Right cardiac atrium (tissue), 5 donors: ENCODE data around the gene TMEM31. TPM values are rescaled to one million over a fixed set of nuclear protein-coding genes. Genes with fewer than 3 reads are reported as not detected.

Experiments used
- ATAC-seq, 2 donors: fragments of 200-7000 bp; cut with Tn5 transposase; one replicate each; pipeline versions ENCODE4 v1.8.0 to v1.9.1; 2020; ENCODE audit warnings: moderate library complexity in 2 of 2, mild to moderate bottlenecking in 1 of 2
- DNase-seq, 3 donors: peaks; one replicate each; pipeline ENCODE4 v3.0.0-alpha.2; 2020
- H3K27ac ChIP-seq: one replicate; pipeline ENCODE4 v1.5.1; 2013; ENCODE audit warnings: mild to moderate bottlenecking, low read length, control low read depth, moderate library complexity
- H3K27me3 ChIP-seq: one replicate; pipeline ENCODE4 v1.6.1; 2013; ENCODE audit not compliant: control insufficient read depth, insufficient read depth
- H3K4me1 ChIP-seq: one replicate; pipeline ENCODE4 v1.6.1; 2013; ENCODE audit warnings: low read length; ENCODE audit not compliant: control insufficient read depth, insufficient read depth
- H3K4me3 ChIP-seq: one replicate; pipeline ENCODE4 v1.5.1; 2013; ENCODE audit warnings: low read length, control low read depth
- H3K9me3 ChIP-seq: one replicate; pipeline ENCODE4 v1.6.1; 2013; ENCODE audit warnings: low read length; ENCODE audit not compliant: control insufficient read depth
- WGBS: extraction: QIAGEN DNeasy Blood & Tissue Kit; methylation state at CpG from one replicate; pipeline ENCODE4 v1.1.7; 2013; 5-methylcytosine and 5-hydroxymethylcytosine counted together
- intact Hi-C, 4 donors: fragments of 100-400 bp; cut with DNase I; formaldehyde crosslinking; loops; one replicate each; pipeline versions ENCODE4 v1.11.0 to v1.14.0; 2022 to 2023
- long read RNA-seq, 4 donors: library from polyadenylated mRNA; unstranded; transcript quantifications; one replicate each; pipeline ENCODE4 v2.0.0, GENCODE V29; 2020 to 2021
- polyA plus RNA-seq: library from polyadenylated mRNA; stranded (reverse); fragments of 200-250 nt; gene quantifications from one replicate; pipeline ENCODE4 v1.2.3, GENCODE V29; 2013
- total RNA-seq, 4 donors: library from RNA; stranded (reverse); fragmentation: NEBNext Ultra II Directional; extraction: Animal tissue kit (Norgen Biotek cat#: 25700); gene quantifications; one replicate each; pipeline ENCODE4 v1.2.1, GENCODE V29; 2021
- donor health status: healthy with polysubstance abuse.
- donor health status: DM: no; HTN: yes; CAD: no.
- donor health status: DM: no; HTN: no; CAD: no.
- donor health status: DM: no; HTN: yes; CAD: no; lungs with severe emphysema.
- donor health status: DM: yes; HTN: yes; CAD: no.

The TMEM31 gene, protein sequence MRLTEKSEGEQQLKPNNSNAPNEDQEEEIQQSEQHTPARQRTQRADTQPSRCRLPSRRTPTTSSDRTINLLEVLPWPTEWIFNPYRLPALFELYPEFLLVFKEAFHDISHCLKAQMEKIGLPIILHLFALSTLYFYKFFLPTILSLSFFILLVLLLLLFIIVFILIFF
- total RNA-seq (under 1 TPM in 1 of 4 donors, not detected in 3; 0.34 TPM), polyA plus RNA-seq (not detected)
- long read RNA-seq, donor 1: 0 reads
- long read RNA-seq, donor 2: 0 reads
- long read RNA-seq, donor 3: 0 reads
- long read RNA-seq, donor 4: 0 reads

DNA sequence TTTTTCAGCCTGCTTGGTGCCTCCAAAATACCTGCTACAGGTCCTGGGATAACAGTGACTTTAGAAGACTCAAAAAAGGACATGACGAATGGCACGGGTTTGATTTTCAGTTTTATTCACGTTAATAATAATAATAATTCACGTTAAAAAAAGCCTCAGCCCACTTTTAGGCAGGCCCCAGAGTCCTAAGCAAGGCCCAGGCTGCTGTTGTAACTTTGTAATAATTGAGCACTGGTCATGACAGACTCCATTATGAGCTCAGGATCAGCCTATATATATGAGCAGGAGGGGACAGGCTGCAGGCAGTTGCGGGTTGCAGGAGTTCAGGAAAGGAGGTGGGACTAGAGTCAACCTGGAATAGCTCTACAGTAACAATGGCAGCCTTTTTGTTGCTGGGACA lies at the start of gene TMEM31:
TMEM31 (plus strand) TSS at position 301 of the 400 bp plus-strand sequence. CDS start 1,350 bp downstream, outside the sequence.
- no peak for DNase-seq
- H3K4me3 ChIP-seq: no peak within 1 kb of the TSS
- no peaks in the 10 kb centered on the region for H3K27me3 ChIP-seq
- intact Hi-C loops: loop anchor here in 1 of 4 donors (10.0 kb wide), 1 partner anchor 104 kb away; no protein-coding TSS in a partner anchor
- WGBS: 92% methylated on average over 5 of the region's 5 CpGs
- no peaks in the 10 kb centered on the region for H3K9me3 ChIP-seq
- no peaks in the 10 kb centered on the region for H3K4me1 ChIP-seq
- H3K27ac ChIP-seq: no peak within 1 kb of the TSS
- ATAC-seq: no peak

DNA sequence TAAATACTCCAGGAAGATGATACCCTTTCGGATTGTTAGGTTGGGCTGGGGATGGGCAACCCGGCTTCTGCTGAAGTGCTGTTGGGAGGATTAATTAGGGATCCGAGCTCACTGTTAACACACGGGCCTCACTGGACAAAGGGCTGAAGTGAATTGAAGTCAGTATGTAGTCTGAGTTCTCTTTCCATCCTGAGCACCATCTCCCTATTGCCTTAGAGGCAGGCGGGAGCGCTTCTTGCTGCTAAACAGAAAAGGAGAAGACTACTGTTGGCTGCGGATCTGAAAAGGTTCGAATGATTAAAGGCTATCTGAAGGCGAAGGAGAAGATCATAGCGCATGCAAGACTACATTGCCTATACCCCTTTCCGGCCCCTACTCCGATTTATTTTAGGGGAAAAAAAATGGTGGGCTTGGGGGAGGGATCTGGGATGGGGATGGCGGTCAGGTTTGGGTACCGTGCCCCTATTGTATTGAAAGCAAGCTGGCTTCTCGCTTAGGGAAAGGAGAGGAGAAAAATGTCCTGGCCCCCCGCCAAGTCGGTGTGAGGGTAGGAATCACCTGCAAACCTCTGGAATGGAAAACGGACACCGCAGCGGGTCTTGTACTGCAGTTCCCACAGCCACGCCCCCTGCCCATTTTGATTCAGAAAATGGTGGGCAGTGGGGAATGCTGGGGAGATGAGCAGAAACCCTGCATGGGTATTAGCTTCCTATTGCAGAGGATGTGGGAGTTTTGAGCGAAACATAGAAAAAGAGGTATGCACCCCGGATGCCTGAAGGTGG lies 46.5 kb upstream of the TMEM31 start:
- DNase-seq: no peak
- no peak for ATAC-seq
- intact Hi-C loops: no loop called here
- 12% methylated on average over 23 of the region's 23 CpGs for WGBS
- Histone ChIP-seq H3K4me1 (no peaks in the 10 kb centered on the region), H3K27ac (no peak overlapping the region), H3K27me3 (no peaks in the 10 kb centered on the region), H3K4me3 (no peak overlapping the region), H3K9me3 (no peaks in the 10 kb centered on the region)

DNA sequence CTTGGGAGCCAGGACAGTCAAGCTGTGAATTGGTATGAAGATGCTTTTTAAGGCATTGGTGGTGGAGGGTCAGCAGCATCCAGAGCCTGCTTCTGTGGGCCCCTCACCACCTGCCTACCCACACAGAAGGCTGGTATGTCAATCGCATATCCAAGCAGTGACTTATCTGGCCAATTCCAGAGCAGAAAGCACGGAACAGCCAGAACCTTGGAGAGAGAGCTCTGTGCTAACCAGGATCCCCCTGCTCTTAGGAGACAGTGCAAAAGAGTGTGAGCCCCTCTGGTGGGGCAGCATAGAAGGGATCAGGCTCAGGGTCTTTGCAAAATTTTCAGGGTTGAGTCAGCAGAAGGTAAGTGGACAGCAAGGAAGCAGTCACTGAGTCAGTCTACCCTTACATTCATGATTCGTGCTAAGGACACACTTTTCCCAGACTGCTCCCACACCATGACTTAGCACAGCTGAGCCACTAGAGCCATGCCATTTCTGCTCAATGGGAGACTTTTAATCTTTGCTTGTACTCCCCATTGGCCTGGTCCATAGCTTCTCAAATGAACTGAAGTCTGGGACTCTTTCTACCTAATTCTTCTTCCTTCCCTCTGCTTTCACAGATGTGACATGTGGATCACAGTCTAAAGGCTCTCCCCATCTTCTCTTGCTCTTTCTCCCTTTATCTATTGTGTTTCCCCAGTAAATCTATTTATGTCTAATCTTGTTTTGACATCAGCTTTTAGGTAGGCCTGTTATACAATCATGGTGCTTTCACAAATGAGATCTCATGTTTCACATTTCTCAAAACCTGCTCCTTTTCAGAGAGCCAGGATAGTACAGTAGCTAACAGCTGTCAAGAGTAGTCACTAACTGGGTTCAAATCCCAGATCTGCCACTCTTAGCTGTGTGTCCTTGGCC lies 44.3 kb upstream of the TMEM31 start:
- H3K4me3 ChIP-seq: no peak overlapping the region
- 91% methylated on average over 3 of the region's 3 CpGs for WGBS
- H3K27me3 ChIP-seq: no peaks in the 10 kb centered on the region
- no peak for DNase-seq
- intact Hi-C loops: no loop called here
- no peaks in the 10 kb centered on the region for H3K9me3 ChIP-seq
- ATAC-seq: no peak
- no peak overlapping the region for H3K27ac ChIP-seq
- H3K4me1 ChIP-seq: no peaks in the 10 kb centered on the region

DNA sequence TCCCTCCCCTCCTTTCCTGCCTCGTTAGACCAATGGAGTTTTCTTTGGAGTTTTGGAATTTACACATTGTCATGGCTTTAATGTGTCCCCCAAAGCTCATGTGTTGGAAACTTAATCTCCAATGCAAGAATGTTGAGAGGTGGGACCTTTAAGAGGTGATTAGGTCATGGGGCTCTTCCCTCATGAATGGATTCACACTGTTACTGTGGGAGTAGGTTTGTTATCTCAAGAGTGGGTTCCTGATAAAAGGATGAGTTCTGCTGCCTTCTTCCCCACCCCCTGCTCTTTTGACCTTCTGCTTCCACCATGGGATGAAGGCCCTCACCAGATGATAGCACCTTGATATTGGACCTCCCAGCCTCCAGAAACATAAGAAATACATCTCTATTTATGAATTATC lies 41.0 kb upstream of the TMEM31 start:
- 68% methylated on average over 1 of the region's 1 CpG for WGBS

DNA sequence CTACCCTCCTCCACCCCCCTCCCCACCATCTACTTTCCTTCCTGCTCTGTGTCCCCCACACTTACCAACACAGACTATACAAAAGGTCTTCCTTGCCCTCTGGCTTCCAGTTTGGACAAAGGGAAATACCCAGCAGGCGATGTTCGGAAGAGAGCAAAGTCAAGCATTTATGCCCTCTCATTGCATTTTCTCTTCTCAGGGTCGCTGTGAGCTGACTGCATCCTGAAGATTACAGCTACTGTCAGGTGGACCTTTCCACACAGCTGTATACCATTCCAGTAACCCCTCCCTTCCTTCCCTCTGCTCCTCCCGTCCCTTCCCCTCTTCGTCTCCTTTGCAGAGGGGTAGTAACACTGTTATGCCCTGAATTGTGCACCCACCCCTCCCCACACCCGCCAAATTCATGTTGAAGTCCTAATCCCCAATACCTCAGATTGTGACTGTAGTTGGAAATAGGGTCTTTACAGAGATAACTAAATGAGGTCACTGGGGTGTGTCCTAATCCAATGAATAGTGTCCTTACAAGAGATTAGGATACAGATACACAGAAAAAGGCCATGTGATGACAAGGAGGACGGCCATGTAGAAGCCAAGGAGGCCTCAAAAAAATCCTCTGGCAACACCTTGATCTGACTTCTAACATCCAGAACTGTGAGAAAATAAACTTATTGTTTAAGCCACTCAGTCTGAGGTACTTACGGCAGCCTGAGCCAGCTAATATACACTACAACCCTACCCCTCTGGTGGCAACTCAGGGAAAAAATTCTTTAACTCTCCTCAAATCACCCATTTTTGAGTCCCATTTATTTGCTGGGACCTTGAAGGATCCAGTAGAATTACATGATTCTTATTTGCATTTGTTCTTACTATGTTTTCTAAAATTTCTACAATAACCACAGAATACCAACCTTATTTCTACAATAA lies 35.9 kb upstream of the TMEM31 start:
- H3K4me3 ChIP-seq: no peak overlapping the region
- no peaks in the 10 kb centered on the region for H3K27me3 ChIP-seq
- WGBS: 70% methylated on average over 8 of the region's 8 CpGs
- H3K9me3 ChIP-seq: no peaks in the 10 kb centered on the region
- no peak overlapping the region for H3K27ac ChIP-seq
- no peaks in the 10 kb centered on the region for H3K4me1 ChIP-seq
- DNase-seq (no peak), ATAC-seq (peak in 1 of 2 donors; percentile 31)
- intact Hi-C loops: no loop called here

More for the DNA sequence above, 41.0 kb upstream of the TMEM31 start:
- ATAC-seq: no peak
- Histone ChIP-seq H3K9me3 (no peaks in the 10 kb centered on the region), H3K4me3 (no peak overlapping the region), H3K4me1 (no peaks in the 10 kb centered on the region), H3K27me3 (no peaks in the 10 kb centered on the region), H3K27ac (no peak overlapping the region)
- intact Hi-C loops: no loop called here
- DNase-seq: no peak

DNA sequence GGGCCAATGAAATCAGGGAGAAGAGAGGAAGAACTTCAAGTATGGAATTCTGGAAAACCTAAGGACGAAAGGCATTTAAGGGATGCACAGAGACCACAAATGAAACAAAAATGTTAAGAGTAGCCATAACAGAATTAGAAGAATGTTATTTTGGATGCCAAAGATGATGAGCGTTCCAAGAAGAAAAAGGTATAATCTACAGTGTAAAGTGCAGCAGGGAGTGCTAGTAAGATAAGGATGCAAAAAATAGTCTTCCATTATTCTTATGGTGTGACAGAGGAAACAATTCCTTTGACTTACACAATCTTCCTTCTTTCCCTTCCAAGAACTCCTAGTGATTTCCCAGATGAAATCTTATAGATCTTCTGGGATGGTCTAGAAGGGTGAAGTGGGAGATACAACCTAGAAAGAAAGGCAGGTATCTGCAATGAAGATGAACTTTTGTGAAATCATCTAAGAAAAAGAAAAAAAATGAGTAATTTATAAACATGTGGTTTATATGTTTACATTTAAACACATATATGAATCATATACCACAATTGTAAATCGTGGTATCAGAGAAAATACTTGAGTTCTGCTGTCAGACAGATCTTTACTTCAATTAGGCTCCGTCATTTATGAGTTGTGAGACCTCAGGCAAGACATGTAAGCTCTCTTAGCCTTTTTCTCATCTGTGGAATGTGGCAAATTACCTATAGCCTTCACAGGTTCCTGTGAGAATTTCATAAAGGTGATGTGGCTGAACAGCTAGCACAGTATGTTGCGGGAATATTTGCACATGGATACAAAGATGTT lies 32.3 kb upstream of the TMEM31 start:
- 79% methylated on average over 5 of the region's 5 CpGs for WGBS
- H3K27ac ChIP-seq: no peak overlapping the region
- H3K27me3 ChIP-seq: no peaks in the 10 kb centered on the region
- no peaks in the 10 kb centered on the region for H3K4me1 ChIP-seq
- ATAC-seq: no peak
- no peaks in the 10 kb centered on the region for H3K9me3 ChIP-seq
- H3K4me3 ChIP-seq: no peak overlapping the region
- intact Hi-C loops: no loop called here
- DNase-seq: no peak

DNA sequence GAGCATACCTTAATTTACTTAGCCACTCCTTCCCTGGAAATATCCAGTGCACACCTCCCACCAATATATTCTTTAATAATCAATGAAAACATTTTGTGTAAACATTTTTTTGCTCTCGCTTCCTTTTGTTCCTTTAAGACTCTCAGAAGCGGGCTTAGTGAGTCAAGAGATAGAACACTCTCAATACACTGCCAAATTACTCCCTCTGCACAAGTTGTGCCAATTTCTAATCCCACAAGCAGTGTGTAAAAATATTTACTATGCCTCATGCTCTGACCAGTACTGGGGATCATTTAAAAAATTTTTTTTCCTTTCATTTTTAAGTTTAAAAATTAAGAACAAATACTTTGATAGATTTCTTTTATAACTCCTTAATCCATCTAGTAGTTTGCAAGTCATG lies 29.3 kb upstream of the TMEM31 start:
- Histone ChIP-seq H3K27ac (no peak overlapping the region), H3K9me3 (no peaks in the 10 kb centered on the region), H3K4me1 (no peaks in the 10 kb centered on the region), H3K27me3 (no peaks in the 10 kb centered on the region), H3K4me3 (no peak overlapping the region)
- ATAC-seq (no peak), DNase-seq (no peak)
- intact Hi-C loops: loop anchor here in 1 of 4 donors (10.0 kb wide), 1 partner anchor 147 kb away; no protein-coding TSS in a partner anchor
- 50% methylated on average over 2 of the region's 2 CpGs for WGBS

DNA sequence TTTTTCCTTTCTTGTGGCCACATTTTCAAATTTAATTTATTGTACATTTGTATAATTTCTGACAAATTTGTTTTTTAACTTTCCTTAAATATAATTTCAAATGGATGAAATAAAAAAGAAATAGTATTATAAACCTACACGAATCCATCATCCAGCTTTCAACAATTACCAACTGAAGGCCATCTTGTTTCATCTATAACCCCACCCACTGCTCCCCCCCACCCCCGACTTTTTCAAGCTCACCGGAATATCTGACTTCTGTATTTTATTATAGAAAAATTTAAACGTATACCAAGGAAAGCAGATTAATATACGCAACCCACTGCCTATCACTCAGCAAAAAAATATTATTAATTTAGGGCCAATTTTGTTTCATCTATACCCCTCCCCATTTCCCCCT lies 25.3 kb upstream of the TMEM31 start:
- no peak for DNase-seq
- WGBS: 7% methylated on average over 5 of the region's 5 CpGs
- Histone ChIP-seq H3K9me3 (no peaks in the 10 kb centered on the region), H3K4me1 (no peaks in the 10 kb centered on the region), H3K27me3 (no peaks in the 10 kb centered on the region), H3K27ac (no peak overlapping the region), H3K4me3 (peak overlapping the region; percentile 90)
- intact Hi-C loops: loop anchor here in 1 of 4 donors (10.0 kb wide), 1 partner anchor 151 kb away; no protein-coding TSS in a partner anchor
- no peak for ATAC-seq

DNA sequence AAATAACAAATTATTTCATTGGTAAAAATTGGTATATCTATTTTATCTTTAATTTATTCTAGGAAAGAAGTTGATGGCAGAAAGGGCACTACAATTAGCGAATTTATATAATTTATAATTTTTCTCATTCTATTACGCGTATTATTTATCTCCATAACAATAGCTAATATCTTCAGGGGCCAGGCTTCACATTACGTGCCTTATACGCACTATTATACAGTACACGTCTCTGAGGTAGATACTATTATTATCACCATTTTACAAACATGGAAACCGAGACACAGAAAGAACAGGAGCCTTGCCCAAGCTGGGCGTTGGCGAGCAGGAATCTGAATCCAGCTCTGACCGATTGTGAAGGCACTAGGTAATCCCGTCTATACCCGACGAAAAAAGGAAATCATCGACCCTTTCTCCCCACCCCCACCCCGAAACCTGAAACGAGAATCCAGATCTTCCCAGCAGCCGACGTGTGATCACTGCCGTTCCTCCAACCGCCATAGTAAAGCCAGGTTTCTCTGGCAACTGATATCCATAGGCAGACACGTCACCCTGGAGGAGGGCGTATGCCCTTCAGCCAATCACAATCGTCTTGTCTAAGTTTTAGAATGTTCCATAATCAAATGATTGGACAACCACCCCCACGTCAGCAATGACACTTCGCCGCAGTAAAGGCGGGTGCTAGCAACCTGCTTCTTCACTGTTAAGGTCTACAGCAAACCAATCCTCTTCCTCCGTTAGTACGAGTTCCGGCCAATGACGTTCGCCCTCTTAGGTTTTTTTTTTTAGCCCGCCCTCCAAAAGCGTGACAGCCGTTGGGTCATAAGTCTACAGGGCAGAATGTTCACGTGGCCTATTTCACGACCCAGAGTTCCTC lies 24.3 kb upstream of the TMEM31 start, which contains the start of gene MORF4L2:
MORF4L2 (minus strand) TSS at position 501 of the 874 bp plus-strand sequence. CDS start 9,672 bp downstream, outside the sequence.
- 0% methylated on average over 37 of the region's 37 CpGs for WGBS
- Histone ChIP-seq H3K9me3 (no peaks in the 10 kb centered on the region), H3K27ac (peak within 1 kb of the TSS; percentile 99), H3K4me1 (no peaks in the 10 kb centered on the region), H3K4me3 (peak within 1 kb of the TSS; percentile 90), H3K27me3 (no peaks in the 10 kb centered on the region)
- DNase-seq (peak; percentile 90 to 94 (median 93)), ATAC-seq (peak; percentile 95 to 96)
- intact Hi-C loops: loop anchor here in 1 of 4 donors (10.0 kb wide), 1 partner anchor 152 kb away; no protein-coding TSS in a partner anchor
